ENCODE results near the gene NMNAT3. TPM values are rescaled to one million over a fixed set of nuclear protein-coding genes. Genes with fewer than 3 reads are reported as not detected.
A peak's percentile ranks its signal among the peaks of the same experiment; 100 is the strongest.

Gene NMNAT3
- polyA plus RNA-seq, 1 of the 3 experiments (the other 2 are of a cell fraction) = not detected

GRCh38 chr3:139695007-139695406, 17.2 kb upstream of the NMNAT3 start:
- no peaks in the 10 kb centered on the region for H3K79me2 ChIP-seq (ENCODE audit: insufficient read depth)
- no peak for DNase-seq
- no peak overlapping the region for H2AFZ ChIP-seq (ENCODE audit: low read depth)
- no peak overlapping the region for H3K4me3 ChIP-seq (ENCODE audit: low read depth in 2 of 2, low read length in 1 of 2)
- POLR2A ChIA-PET = no interaction called here
- 16% methylated on average over 3 of the region's 3 CpGs for WGBS (ENCODE audit: low lambda C conversion rate)
- no peaks in the 10 kb centered on the region for H3K27me3 ChIP-seq (ENCODE audit: insufficient read depth)
- no peak overlapping the region for H3K9ac ChIP-seq
- H3K9me3 ChIP-seq = no peaks in the 10 kb centered on the region
- no peaks in the 10 kb centered on the region for H3K36me3 ChIP-seq (replicated peaks in 1 of 2; ENCODE audit: control insufficient read depth in 1 of 2, insufficient read depth in 2 of 2, low read length in 1 of 2)
- H3F3A ChIP-seq (replicated peaks; ENCODE audit: insufficient read depth) = no peaks in the 10 kb centered on the region
- H3K27ac ChIP-seq (ENCODE audit: low read depth in 2 of 2, low read length in 1 of 2) = peak overlapping the region in 1 of 2 experiments; percentile 55; a peak in 1 of 4 replicates
- H3K4me2 ChIP-seq = no peak overlapping the region
- CTCF ChIA-PET = interaction anchor here (1.3 to 3.8 kb wide), 2 partner anchors 23 to 131 kb away, joined by 5 to 15 read pairs; no protein-coding TSS in a partner anchor
- H4K20me1 ChIP-seq (ENCODE audit: insufficient read depth) = no peaks in the 10 kb centered on the region
- no peaks in the 10 kb centered on the region for H3K9me2 ChIP-seq
- peaks cover 0 to 44% of the 10 kb centered on the region in 2 experiments; a peak in 2 of 4 replicates for H3K4me1 ChIP-seq (ENCODE audit: control insufficient read depth in 1 of 2, insufficient read depth in 2 of 2, low read depth in 1 of 2, low read length in 1 of 2)
- TF ChIP-seq GATA2 (CRISPR knock-in tag; IDR thresholded peaks at IDR 0.05) = peak; percentile 29; the same call in 1 of the 2 replicates
- no peak for TF ChIP-seq TCF12 (IDR thresholded peaks at IDR 0.05)
- TF ChIP-seq CHD2 (IDR thresholded peaks at IDR 0.05; ENCODE audit: low read length, partially characterized antibody) = no peak
- TF ChIP-seq USF1 (IDR thresholded peaks at IDR 0.05; ENCODE audit: borderline replicate concordance, low read depth) = no peak
- peak; percentile 16; the same call in 1 of the 2 replicates for TF ChIP-seq MXI1 (IDR thresholded peaks at IDR 0.05; ENCODE audit: low read depth, low read length)
- TF ChIP-seq EP300 (IDR thresholded peaks at IDR 0.05; ENCODE audit: borderline replicate concordance in 1 of 2, low read depth in 1 of 2, low read length in 1 of 2) = peak in 1 of 2 experiments; percentile 70; a peak in 2 of 4 replicates

GRCh38 chr3:139694542-139694941, 16.8 kb upstream of the NMNAT3 start:
- Histone ChIP-seq H3K9me2 (no peaks in the 10 kb centered on the region), H3K27me3 (ENCODE audit: insufficient read depth) (no peaks in the 10 kb centered on the region), H3K36me3 (replicated peaks in 1 of 2; ENCODE audit: control insufficient read depth in 1 of 2, insufficient read depth in 2 of 2, low read length in 1 of 2) (no peaks in the 10 kb centered on the region), H3K9me3 (no peaks in the 10 kb centered on the region), H3K4me1 (ENCODE audit: control insufficient read depth in 1 of 2, insufficient read depth in 2 of 2, low read depth in 1 of 2, low read length in 1 of 2) (peaks cover 0 to 45% of the 10 kb centered on the region in 2 experiments; a peak in 2 of 4 replicates), H4K20me1 (ENCODE audit: insufficient read depth) (no peaks in the 10 kb centered on the region), H3K9ac (no peak overlapping the region), H3K4me2 (no peak overlapping the region), H3F3A (replicated peaks; ENCODE audit: insufficient read depth) (no peaks in the 10 kb centered on the region), H3K27ac (ENCODE audit: low read depth in 2 of 2, low read length in 1 of 2) (peak overlapping the region in 1 of 2 experiments; percentile 55; a peak in 1 of 4 replicates), H2AFZ (ENCODE audit: low read depth) (no peak overlapping the region), H3K79me2 (ENCODE audit: insufficient read depth) (no peaks in the 10 kb centered on the region), H3K4me3 (ENCODE audit: low read depth in 2 of 2, low read length in 1 of 2) (no peak overlapping the region)
- ChIA-PET POLR2A (no interaction called here), CTCF (interaction anchor here (1.3 to 3.8 kb wide), 3 partner anchors 24 to 241 kb away, joined by 4 to 15 read pairs (median 5); partner anchors contain the start of gene CLSTN2)
- TF ChIP-seq YY1 (IDR thresholded peaks at IDR 0.05; ENCODE audit: low read depth) = no peak
- TF ChIP-seq JUND (IDR thresholded peaks at IDR 0.05) = no peak
- TF ChIP-seq CTCF (IDR thresholded peaks at IDR 0.05) = no peak
- TF ChIP-seq MEF2A (IDR thresholded peaks at IDR 0.05; ENCODE audit: borderline replicate concordance, low read depth) = no peak
- TF ChIP-seq TAF1 (IDR thresholded peaks at IDR 0.05; ENCODE audit: borderline replicate concordance, low read depth, low read length) = no peak
- TF ChIP-seq RXRA (IDR thresholded peaks at IDR 0.05; ENCODE audit: borderline replicate concordance, low read depth) = no peak
- TF ChIP-seq GATA2 (CRISPR knock-in tag; IDR thresholded peaks at IDR 0.05) = no peak
- no peak for TF ChIP-seq NFIC (IDR thresholded peaks at IDR 0.05; ENCODE audit: borderline replicate concordance)
- no peak for TF ChIP-seq MXI1 (IDR thresholded peaks at IDR 0.05; ENCODE audit: low read depth, low read length)
- TF ChIP-seq RAD21 (IDR thresholded peaks at IDR 0.05; ENCODE audit: low read length) = no peak
- no peak for TF ChIP-seq USF1 (IDR thresholded peaks at IDR 0.05; ENCODE audit: borderline replicate concordance, low read depth)
- no peak for TF ChIP-seq EZH2phosphoT487 (IDR thresholded peaks at IDR 0.05; ENCODE audit: borderline replicate concordance, low read depth)
- TF ChIP-seq RCOR1 (IDR thresholded peaks at IDR 0.05; ENCODE audit: low read length) = no peak
- DNase-seq = no peak
- whole genome bisulfite sequencing (ENCODE audit: low lambda C conversion rate) = 0% methylated on average over 1 of the region's 1 CpG
